GM18951 (cell line): Measurements from ENCODE around the gene GPR155.
"Not testable (repeated sequence)": the region's sequence is repeated elsewhere in the genome, so short reads cannot be mapped to it uniquely, and the experiment has no call there.

Experiments
- POLR2A ChIP-seq: IDR thresholded peaks from 4 replicates; pipeline ENCODE4 v1.6.1; 2011; ENCODE audit warnings: mild to moderate bottlenecking; ENCODE audit not compliant: insufficient read length, insufficient read depth; ENCODE audit errors: extremely low read depth
- in situ Hi-C: fragments of 300-500 bp; cut with MboI; formaldehyde crosslinking; loops from one replicate; pipeline ENCODE4 v1.12.0; 2022; ENCODE audit warnings: low sequenced_read_pairs, mixed read lengths, inconsistent platforms; ENCODE audit not compliant: unreplicated experiment

Gene GPR155

DNA sequence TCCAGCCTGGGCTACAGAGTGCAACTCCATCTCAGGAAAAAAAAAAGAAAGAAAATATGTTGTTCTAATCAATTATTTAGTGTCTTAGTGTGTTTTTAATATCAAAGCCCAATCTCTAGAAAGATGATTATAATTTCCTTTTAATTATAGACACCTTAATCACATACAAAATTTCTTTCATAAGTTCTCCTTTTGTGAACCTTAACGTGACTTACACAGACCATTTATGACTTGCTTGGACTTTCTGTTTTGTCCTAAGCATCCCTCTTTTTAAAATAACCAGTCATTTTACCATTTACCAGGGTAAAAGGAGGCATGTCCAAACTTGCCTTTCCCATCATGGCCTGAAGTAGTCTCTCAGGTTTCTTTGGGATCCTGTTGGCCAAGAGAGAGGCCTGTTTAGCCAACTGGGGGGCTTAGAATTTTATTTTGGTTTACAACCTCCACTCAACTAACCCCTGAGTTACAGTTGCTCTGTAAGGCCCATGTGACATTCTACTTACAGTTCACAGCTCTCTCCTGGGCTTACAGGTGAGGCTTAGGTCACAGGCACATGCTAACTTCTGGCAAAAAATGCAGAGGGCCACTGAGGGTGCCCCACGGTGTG, 23.9 kb upstream of the GPR155 start:
- in situ Hi-C loops: no loop called here
- no peak for TF ChIP-seq POLR2A

GRCh38 chr2:174503161-174503809, 16.5 kb upstream of the GPR155 start:
- in situ Hi-C loops: no loop called here

GRCh38 chr2:174499371-174499770, 12.5 kb upstream of the GPR155 start:
- no peak for TF ChIP-seq POLR2A
- in situ Hi-C loops: no loop called here

More at GRCh38 chr2:174503161-174503809, 16.5 kb upstream of the GPR155 start:
- TF ChIP-seq POLR2A: no peak

DNA sequence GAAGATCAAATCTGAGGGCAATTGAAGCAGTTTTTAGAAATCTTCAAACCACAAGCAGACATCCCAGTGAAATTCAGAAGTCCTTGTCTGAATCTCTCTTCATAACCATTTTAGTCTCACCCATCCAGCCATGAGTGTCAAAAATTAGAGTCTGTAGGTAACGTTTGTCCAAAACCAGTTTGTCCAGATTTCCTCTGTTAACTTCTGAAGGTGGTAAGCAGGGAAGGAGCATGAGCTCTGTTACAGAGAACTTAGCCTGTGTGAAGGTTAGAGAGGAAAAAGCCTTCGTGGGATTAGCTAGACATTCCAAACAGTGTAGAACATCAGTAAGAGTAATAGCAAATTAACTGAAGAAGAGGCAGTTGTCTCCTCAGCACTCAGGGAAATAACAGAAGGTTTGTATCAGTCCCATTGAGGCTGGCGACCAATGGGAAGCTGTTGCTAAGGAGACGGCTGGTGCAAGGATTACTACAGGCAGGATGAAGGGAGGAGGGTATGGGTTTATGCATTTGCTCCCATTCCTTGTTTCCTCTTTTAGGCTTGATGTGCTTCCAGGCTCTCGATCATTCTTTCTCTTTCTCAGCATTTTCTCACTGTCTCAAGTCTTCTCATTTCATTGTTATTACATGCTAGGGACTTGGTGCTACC, 8.7 kb upstream of the GPR155 start:
- TF ChIP-seq POLR2A: no peak
- in situ Hi-C loops: no loop called here

GRCh38 chr2:174493549-174494331, 6.9 kb upstream of the GPR155 start:
- in situ Hi-C loops: no loop called here
- TF ChIP-seq POLR2A: no peak

DNA sequence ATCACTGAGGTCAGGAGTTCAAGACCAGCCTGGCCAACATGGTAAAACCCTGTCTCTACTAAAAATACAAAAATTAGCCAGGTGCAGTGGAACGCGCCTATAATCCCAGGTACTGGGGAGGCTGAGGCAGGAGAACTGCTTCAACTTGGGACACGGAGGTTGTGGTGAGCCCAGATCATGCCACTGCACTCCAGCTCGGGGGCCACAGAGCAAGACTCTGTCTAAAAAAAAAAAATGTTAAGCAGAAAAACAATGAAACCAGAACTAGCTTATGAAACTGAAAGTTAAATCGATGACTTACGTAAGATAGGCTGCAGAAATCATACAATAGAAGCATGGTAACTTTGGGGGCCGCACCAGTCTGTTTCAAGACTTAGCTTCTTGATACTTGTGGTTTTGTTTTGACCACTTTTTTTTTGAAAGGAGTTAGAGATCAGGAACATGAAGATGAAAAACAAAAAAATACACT, 6.2 kb upstream of the GPR155 start:
- TF ChIP-seq POLR2A: no peak
- in situ Hi-C loops: no loop called here

GRCh38 chr2:174491947-174492346, 5.1 kb upstream of the GPR155 start:
- TF ChIP-seq POLR2A: no peak
- in situ Hi-C loops: no loop called here

DNA sequence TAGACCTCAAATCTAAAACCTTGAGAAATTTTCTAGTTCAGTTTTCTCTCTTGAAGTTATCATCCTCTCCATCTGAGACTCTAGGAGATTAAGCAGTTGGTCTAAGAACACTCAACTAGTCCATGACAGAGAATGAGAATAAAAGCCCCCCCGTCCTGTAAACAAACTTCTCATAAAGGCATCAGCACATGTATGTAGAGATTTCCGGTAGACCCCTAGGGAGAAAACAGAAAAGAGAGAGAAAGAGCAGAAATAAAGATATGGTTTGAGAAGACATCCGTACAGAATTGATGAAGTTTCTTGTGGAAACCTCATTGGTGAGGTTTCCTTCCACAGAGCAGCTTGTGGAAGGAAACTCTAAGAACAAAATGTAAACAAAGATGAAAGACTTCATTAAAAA, 3.2 kb upstream of the GPR155 start:
- no peak for TF ChIP-seq POLR2A
- in situ Hi-C loops: no loop called here

GRCh38 chr2:174489520-174489919, 2.7 kb upstream of the GPR155 start:
- in situ Hi-C loops: not testable (repeated sequence)

DNA sequence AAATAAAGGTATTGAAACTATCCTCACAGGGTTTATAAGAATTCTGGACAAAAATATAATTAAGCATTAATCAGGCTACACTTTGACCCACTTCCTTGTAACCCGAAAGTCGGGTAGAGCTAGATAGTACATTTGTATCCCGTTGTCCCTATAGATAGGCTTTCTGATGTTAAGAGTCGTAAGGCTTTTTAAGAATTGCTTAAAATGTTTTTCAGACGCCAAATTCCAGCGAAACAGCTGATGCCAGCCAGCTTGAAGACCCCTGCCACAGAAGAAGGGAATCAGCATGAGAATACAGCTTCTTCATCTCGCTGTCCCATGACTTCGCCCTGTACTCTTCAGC, 962 bp upstream of the GPR155 start:
- no peak for TF ChIP-seq POLR2A
- in situ Hi-C loops: no loop called here

GRCh38 chr2:174487108-174487819, 435 bp upstream of the GPR155 start:
- TF ChIP-seq POLR2A: peak; percentile 67
- in situ Hi-C loops: no loop called here

GRCh38 chr2:174485788-174486562, 854 bp downstream of the GPR155 start:
- no peak for TF ChIP-seq POLR2A
- in situ Hi-C loops: no loop called here

DNA sequence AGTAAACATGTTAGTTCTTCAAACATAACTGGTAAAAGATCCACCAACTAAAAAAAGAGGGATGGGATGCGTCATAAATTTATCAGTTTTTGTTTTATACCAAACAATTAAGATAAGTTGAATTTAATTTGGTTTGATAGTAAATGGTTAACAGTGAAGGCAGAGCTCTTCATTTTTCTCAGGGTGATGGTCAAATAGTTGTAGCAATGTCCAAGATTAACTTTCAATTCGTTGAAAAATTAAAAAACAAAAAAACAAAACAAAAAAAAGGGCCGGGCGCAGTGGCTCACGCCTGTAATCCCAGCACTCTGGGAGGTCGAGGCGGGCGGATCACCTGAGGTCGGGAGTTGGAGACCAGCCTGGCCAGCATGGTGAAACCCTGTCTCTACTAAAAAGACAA, 1.8 kb downstream of the GPR155 start:
- in situ Hi-C loops: not testable (repeated sequence)
